ENCODE measurements around the gene UBAP2. TPM values are rescaled to one million over a fixed set of nuclear protein-coding genes. Genes with fewer than 3 reads are reported as not detected.
A peak's percentile ranks its signal among the peaks of the same experiment; 100 is the strongest.

UBAP2 gene
- total RNA-seq, 4 donors from 2014 or later: 27.2 to 52.5 (median 32.9) TPM

GRCh38 chr9:34069831-34070230 lies 21.1 kb upstream of the UBAP2 start:
- H3K4me1 ChIP-seq: peaks cover 29% of the 10 kb centered on the region
- no peaks in the 10 kb centered on the region for H3K9me3 ChIP-seq
- no peak for TF ChIP-seq CTCF (IDR thresholded peaks at IDR 0.05)
- no peak for TF ChIP-seq EP300 (IDR thresholded peaks at IDR 0.05)
- TF ChIP-seq POLR2A (IDR thresholded peaks at IDR 0.05): no peak
- no peak for TF ChIP-seq POLR2AphosphoS5 (IDR thresholded peaks at IDR 0.05)
- no peaks in the 10 kb centered on the region for H3K27me3 ChIP-seq
- 65% methylated on average over 6 of the region's 6 CpGs for WGBS
- DNase-seq (ENCODE audit: low spot score in 2 of 2): peak in 1 of 2 donors; percentile 17
- H3K27ac ChIP-seq: no peak overlapping the region
- no peak overlapping the region for H3K4me3 ChIP-seq
- no peaks in the 10 kb centered on the region for H3K36me3 ChIP-seq

GRCh38 chr9:34065541-34065940 lies 16.9 kb upstream of the UBAP2 start:
- no peaks in the 10 kb centered on the region for H3K9me3 ChIP-seq
- H3K27ac ChIP-seq: no peak overlapping the region
- no peaks in the 10 kb centered on the region for H3K27me3 ChIP-seq
- DNase-seq (ENCODE audit: low spot score in 2 of 2): no peak
- no peaks in the 10 kb centered on the region for H3K36me3 ChIP-seq
- TF ChIP-seq POLR2A (IDR thresholded peaks at IDR 0.05): no peak
- no peak for TF ChIP-seq POLR2AphosphoS5 (IDR thresholded peaks at IDR 0.05)
- no peak for TF ChIP-seq CTCF (IDR thresholded peaks at IDR 0.05)
- TF ChIP-seq EP300 (IDR thresholded peaks at IDR 0.05): no peak
- H3K4me3 ChIP-seq: no peak overlapping the region
- WGBS: 90% methylated on average over 3 of the region's 3 CpGs
- H3K4me1 ChIP-seq: no peaks in the 10 kb centered on the region

GRCh38 chr9:34059954-34060353 lies 11.3 kb upstream of the UBAP2 start:
- H3K36me3 ChIP-seq: no peaks in the 10 kb centered on the region
- no peaks in the 10 kb centered on the region for H3K27me3 ChIP-seq
- no peak overlapping the region for H3K4me3 ChIP-seq
- TF ChIP-seq POLR2AphosphoS5 (IDR thresholded peaks at IDR 0.05) (no peak), CTCF (IDR thresholded peaks at IDR 0.05) (no peak)
- H3K4me1 ChIP-seq: no peaks in the 10 kb centered on the region
- H3K9me3 ChIP-seq: no peaks in the 10 kb centered on the region
- H3K27ac ChIP-seq: no peak overlapping the region
- no peak for DNase-seq (ENCODE audit: low spot score in 2 of 2)
- WGBS: 93% methylated on average over 3 of the region's 3 CpGs

- H3K4me1 ChIP-seq: no peaks in the 10 kb centered on the region
- no peaks in the 10 kb centered on the region for H3K9me3 ChIP-seq
- TF ChIP-seq CTCF (IDR thresholded peaks at IDR 0.05) (no peak), POLR2AphosphoS5 (IDR thresholded peaks at IDR 0.05) (no peak), POLR2A (IDR thresholded peaks at IDR 0.05) (no peak), EP300 (IDR thresholded peaks at IDR 0.05) (no peak)
- no peaks in the 10 kb centered on the region for H3K36me3 ChIP-seq
- no peak for DNase-seq (ENCODE audit: low spot score in 2 of 2)
- 29% methylated on average over 3 of the region's 3 CpGs for WGBS
- H3K4me3 ChIP-seq: no peak overlapping the region
- H3K27ac ChIP-seq: no peak overlapping the region
- no peaks in the 10 kb centered on the region for H3K27me3 ChIP-seq
Observed at GRCh38 chr9:34059281-34059680, 10.6 kb upstream of the UBAP2 start.

- Histone ChIP-seq H3K27me3 (no peaks in the 10 kb centered on the region), H3K4me1 (peaks cover 34% of the 10 kb centered on the region), H3K9me3 (no peaks in the 10 kb centered on the region), H3K4me3 (peak overlapping the region; percentile 99), H3K36me3 (no peaks in the 10 kb centered on the region), H3K27ac (peak overlapping the region; percentile 95)
- TF ChIP-seq POLR2AphosphoS5 (IDR thresholded peaks at IDR 0.05) (no peak), POLR2A (IDR thresholded peaks at IDR 0.05) (no peak), CTCF (IDR thresholded peaks at IDR 0.05) (no peak), EP300 (IDR thresholded peaks at IDR 0.05) (no peak)
- DNase-seq (ENCODE audit: low spot score in 2 of 2): no peak
- 43% methylated on average over 18 of the region's 18 CpGs for WGBS
Observed at GRCh38 chr9:34049630-34050384, 1.1 kb upstream of the UBAP2 start.

All from suprapubic skin (tissue), 4 donors.